Trophoblast cell (in vitro differentiated cells and primary cell): ENCODE measurements around the gene DHRSX.
"Not testable (repeated sequence)": the region's sequence is repeated elsewhere in the genome, so short reads cannot be mapped to it uniquely, and the experiment has no call there.

Source experiments
- DNase-seq, 2 donors: peaks; one replicate each; pipeline ENCODE4 v3.0.0-alpha.2; 2016
- H2AFZ ChIP-seq: 2 replicates; pipeline ENCODE4 v1.6.1; 2013; ENCODE audit warnings: low read length, moderate library complexity, mild to moderate bottlenecking; ENCODE audit not compliant: insufficient read depth, poor library complexity
- H2AK5ac ChIP-seq: 2 replicates; pipeline ENCODE4 v1.6.1; 2013; ENCODE audit warnings: mild to moderate bottlenecking, low read length
- H2BK120ac ChIP-seq: 2 replicates; pipeline ENCODE4 v1.6.1; 2013; ENCODE audit warnings: low read length, mild to moderate bottlenecking, moderate library complexity; ENCODE audit not compliant: insufficient read depth, poor library complexity
- H2BK12ac ChIP-seq: 2 replicates; pipeline ENCODE4 v1.6.1; 2013; ENCODE audit warnings: mild to moderate bottlenecking, low read length, moderate library complexity
- H2BK5ac ChIP-seq: 2 replicates; pipeline ENCODE4 v1.6.1; 2013; ENCODE audit warnings: low read length, low read depth, moderate library complexity, mild to moderate bottlenecking; ENCODE audit not compliant: poor library complexity
- H3K14ac ChIP-seq: 2 replicates; pipeline ENCODE4 v1.6.1; 2013; ENCODE audit warnings: mild to moderate bottlenecking, low read length
- H3K18ac ChIP-seq: 2 replicates; pipeline ENCODE4 v1.6.1; 2013; ENCODE audit warnings: mild to moderate bottlenecking, low read length
- H3K23ac ChIP-seq: 2 replicates; pipeline ENCODE4 v1.6.1; 2013; ENCODE audit warnings: low read length
- H3K27ac ChIP-seq: 2 replicates; pipeline ENCODE4 v1.5.1; 2013; ENCODE audit warnings: low read depth, mild to moderate bottlenecking, inconsistent platforms, low read length, moderate library complexity
- H3K27me3 ChIP-seq: 2 replicates; pipeline ENCODE4 v1.6.1; 2013; ENCODE audit warnings: inconsistent platforms, mild to moderate bottlenecking, low read length, moderate library complexity; ENCODE audit not compliant: insufficient read depth
- H3K36me3 ChIP-seq, 2 experiments: 1 replicate in 1 of 2; 2 replicates in 1 of 2; pipeline ENCODE4 v1.6.1; 2013; ENCODE audit warnings: low read length in 2 of 2, mild to moderate bottlenecking in 2 of 2, moderate library complexity in 1 of 2; ENCODE audit not compliant: insufficient read depth in 2 of 2, control insufficient read depth in 1 of 2
- H3K4ac ChIP-seq: 2 replicates; pipeline ENCODE4 v1.6.1; 2013; ENCODE audit warnings: low read depth, mild to moderate bottlenecking, low read length, moderate library complexity
- H3K4me1 ChIP-seq, 2 experiments: 1 replicate in 1 of 2; 2 replicates in 1 of 2; pipeline ENCODE4 v1.6.1; 2013; ENCODE audit warnings: low read length in 2 of 2, mild to moderate bottlenecking in 2 of 2, moderate library complexity in 1 of 2; ENCODE audit not compliant: insufficient read depth in 2 of 2, control insufficient read depth in 1 of 2
- H3K4me2 ChIP-seq: 2 replicates; pipeline ENCODE4 v1.6.1; 2013; ENCODE audit warnings: inconsistent platforms, mild to moderate bottlenecking, low read length, moderate library complexity
- H3K4me3 ChIP-seq: 2 replicates; pipeline ENCODE4 v1.5.1; 2013; ENCODE audit warnings: mild to moderate bottlenecking, low read depth, low read length, inconsistent platforms
- H3K79me1 ChIP-seq: one replicate; pipeline ENCODE4 v1.6.1; 2013; ENCODE audit warnings: low read length
- H3K79me2 ChIP-seq: 2 replicates; pipeline ENCODE4 v1.6.1; 2013; ENCODE audit warnings: low read length, mild to moderate bottlenecking; ENCODE audit not compliant: control insufficient read depth, insufficient read depth, poor library complexity
- H3K9ac ChIP-seq: 2 replicates; pipeline ENCODE4 v1.6.1; 2013; ENCODE audit warnings: mild to moderate bottlenecking, low read length
- H3K9me3 ChIP-seq: 2 replicates; pipeline ENCODE4 v1.6.1; 2013; ENCODE audit warnings: low read depth, mild to moderate bottlenecking, control low read depth, inconsistent platforms, low read length; ENCODE audit not compliant: insufficient read depth
- H4K12ac ChIP-seq: 2 replicates; pipeline ENCODE4 v1.6.1; 2013; ENCODE audit warnings: low read depth, mild to moderate bottlenecking, low read length, moderate library complexity
- H4K8ac ChIP-seq: 2 replicates; pipeline ENCODE4 v1.6.1; 2013; ENCODE audit warnings: low read depth, mild to moderate bottlenecking, low read length, moderate library complexity
- H4K91ac ChIP-seq: one replicate; pipeline ENCODE4 v1.6.1; 2013; ENCODE audit warnings: low read depth, mild to moderate bottlenecking, low read length, moderate library complexity
- WGBS: extraction: QIAGEN DNeasy Blood & Tissue Kit; methylation state at CpG from one replicate; pipeline ENCODE4 v1.1.7; 2013; ENCODE audit warnings: missing lambda C conversion rate; ENCODE audit not compliant: insufficient read length, insufficient coverage; ENCODE audit errors: extremely low coverage; 5-methylcytosine and 5-hydroxymethylcytosine counted together

Gene DHRSX

GRCh38 chrX:2243913-2244460 lies 256.8 kb downstream of the DHRSX start:
- Histone ChIP-seq H3K23ac (no peak overlapping the region), H3K4me3 (no peak overlapping the region), H3K27ac (no peak overlapping the region), H3K27me3 (no peaks in the 10 kb centered on the region), H3K14ac (no peak overlapping the region), H2BK120ac (no peak overlapping the region), H3K9ac (no peak overlapping the region), H3K4me1 (peaks cover 6 to 7% of the 10 kb centered on the region in 2 experiments), H3K4ac (no peak overlapping the region), H3K9me3 (peaks cover 2% of the 10 kb centered on the region), H3K4me2 (no peak overlapping the region), H2BK12ac (no peak overlapping the region), H3K79me2 (no peaks in the 10 kb centered on the region), H4K12ac (no peak overlapping the region), H4K91ac (no peak overlapping the region), H4K8ac (no peak overlapping the region), H2AFZ (no peak overlapping the region), H3K18ac (no peak overlapping the region), H3K36me3 (no peaks in the 10 kb centered on the region), H2AK5ac (no peak overlapping the region), H3K79me1 (peaks cover 2% of the 10 kb centered on the region), H2BK5ac (no peak overlapping the region)
- no CpG with 5 or more reads among the region's 12 CpGs for WGBS
- DNase-seq, result no peak

DNA sequence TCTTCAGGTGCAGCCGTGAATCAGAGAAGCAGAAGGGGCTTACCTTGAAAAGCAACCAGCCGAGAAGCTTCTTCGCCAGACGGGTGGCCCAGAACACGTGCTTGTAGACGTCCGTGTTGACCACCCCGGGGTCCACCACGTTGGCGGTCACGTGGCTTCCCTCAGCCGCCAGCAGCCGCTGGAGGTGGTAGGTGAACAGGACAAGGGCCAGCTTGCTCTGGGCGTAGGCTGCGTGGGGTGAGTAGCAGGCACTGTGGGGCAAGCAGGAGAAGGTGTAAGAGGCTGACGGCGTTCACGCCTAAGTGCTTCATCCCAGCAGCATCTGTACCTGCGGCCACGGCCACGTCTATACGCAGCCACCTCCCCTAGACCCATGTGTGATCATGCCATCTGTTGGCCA lies 257.8 kb downstream of the DHRSX start:
- Histone ChIP-seq H3K27me3 (no peaks in the 10 kb centered on the region), H3K4me2 (no peak overlapping the region), H3K36me3 (no peaks in the 10 kb centered on the region), H2BK5ac (no peak overlapping the region), H3K79me2 (no peaks in the 10 kb centered on the region), H3K18ac (no peak overlapping the region), H4K91ac (no peak overlapping the region), H3K4me1 (peaks cover 6 to 7% of the 10 kb centered on the region in 2 experiments), H2BK120ac (no peak overlapping the region), H3K9me3 (peaks cover 2% of the 10 kb centered on the region), H4K12ac (no peak overlapping the region), H3K14ac (no peak overlapping the region), H3K23ac (no peak overlapping the region), H3K79me1 (peaks cover 2% of the 10 kb centered on the region), H4K8ac (no peak overlapping the region), H2AFZ (no peak overlapping the region), H3K27ac (no peak overlapping the region), H2AK5ac (no peak overlapping the region), H3K4me3 (no peak overlapping the region), H2BK12ac (no peak overlapping the region), H3K4ac (no peak overlapping the region), H3K9ac (no peak overlapping the region)
- WGBS, result no CpG with 5 or more reads among the region's 22 CpGs
- DNase-seq, result no peak

GRCh38 chrX:2242326-2242725 lies 258.4 kb downstream of the DHRSX start:
- no peak overlapping the region for H2BK120ac ChIP-seq
- no peak overlapping the region for H3K9ac ChIP-seq
- peak; percentile 79 to 84 for DNase-seq
- peaks cover 2% of the 10 kb centered on the region for H3K79me1 ChIP-seq
- H3K27ac ChIP-seq, result no peak overlapping the region
- peak overlapping the region; percentile 54 for H3K18ac ChIP-seq
- no peaks in the 10 kb centered on the region for H3K27me3 ChIP-seq
- peaks cover 2% of the 10 kb centered on the region for H3K9me3 ChIP-seq
- H4K8ac ChIP-seq, result no peak overlapping the region
- H2AFZ ChIP-seq, result no peak overlapping the region
- H3K4me3 ChIP-seq, result no peak overlapping the region
- no peak overlapping the region for H2AK5ac ChIP-seq
- H3K36me3 ChIP-seq, result no peaks in the 10 kb centered on the region
- no peak overlapping the region for H3K4me2 ChIP-seq
- H2BK5ac ChIP-seq, result no peak overlapping the region
- H3K4ac ChIP-seq, result no peak overlapping the region
- H3K14ac ChIP-seq, result no peak overlapping the region
- no peaks in the 10 kb centered on the region for H3K79me2 ChIP-seq
- no peak overlapping the region for H4K91ac ChIP-seq
- no peak overlapping the region for H3K23ac ChIP-seq
- H2BK12ac ChIP-seq, result no peak overlapping the region
- peaks cover 6 to 7% of the 10 kb centered on the region in 2 experiments for H3K4me1 ChIP-seq
- WGBS, result no CpG with 5 or more reads among the region's 16 CpGs
- no peak overlapping the region for H4K12ac ChIP-seq

DNA sequence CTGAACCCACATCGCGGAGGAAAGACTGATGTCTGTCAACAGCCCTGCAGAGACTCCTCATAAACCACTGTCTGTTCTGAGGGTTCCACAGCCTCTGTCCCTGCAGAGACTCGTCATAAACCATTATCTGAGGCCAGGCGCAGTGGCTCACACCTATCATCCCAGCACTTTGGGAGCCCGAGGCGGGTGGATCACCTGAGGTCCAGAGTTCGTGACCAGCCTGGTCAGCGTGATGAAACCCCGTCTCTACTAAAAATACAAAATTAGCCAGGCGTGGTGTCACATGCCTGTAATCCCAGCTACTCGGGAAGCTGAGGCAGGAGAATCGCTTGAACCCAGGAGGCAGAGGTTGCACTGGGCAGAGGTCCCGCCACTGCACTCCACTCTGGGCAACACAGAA lies 259.3 kb downstream of the DHRSX start:
- not testable (repeated sequence) for H3K4ac ChIP-seq, H2AFZ ChIP-seq

More for the DNA sequence above, 259.3 kb downstream of the DHRSX start:
- not testable (repeated sequence) for H2AK5ac ChIP-seq, H3K9ac ChIP-seq, H4K8ac ChIP-seq, H3K79me2 ChIP-seq, H2BK5ac ChIP-seq, H3K36me3 ChIP-seq, H4K91ac ChIP-seq, DNase-seq, H3K9me3 ChIP-seq, H3K23ac ChIP-seq, H2BK12ac ChIP-seq, H2BK120ac ChIP-seq, H3K4me2 ChIP-seq, H3K14ac ChIP-seq, H3K79me1 ChIP-seq, H3K27me3 ChIP-seq, H3K4me1 ChIP-seq, H3K4me3 ChIP-seq, H3K18ac ChIP-seq, H4K12ac ChIP-seq, H3K27ac ChIP-seq
- no CpG with 5 or more reads among the region's 13 CpGs for WGBS
